CD4-positive, alpha-beta T cell treated with Interleukin-10 for 1 hour (primary cell): Measurements from ENCODE around the gene NAXD.
A peak's percentile ranks its signal among the peaks of the same experiment; 100 is the strongest.

Experiments
- DNase-seq: peaks from one replicate; pipeline ENCODE4 v3.0.0-alpha.2; 2020

NAXD gene

GRCh38 chr13:110646442-110647364 lies 31.4 kb downstream of the NAXD start:
- no peak for DNase-seq

- no peak for DNase-seq
Measured at GRCh38 chr13:110647365-110647737, 32.0 kb downstream of the NAXD start.

GRCh38 chr13:110648146-110648819 lies 32.9 kb downstream of the NAXD start:
- DNase-seq: no peak

GRCh38 chr13:110648848-110649421 lies 33.6 kb downstream of the NAXD start:
- DNase-seq: no peak

GRCh38 chr13:110649551-110649950 lies 34.2 kb downstream of the NAXD start:
- no peak for DNase-seq

GRCh38 chr13:110650436-110650835 lies 35.1 kb downstream of the NAXD start:
- no peak for DNase-seq

GRCh38 chr13:110651271-110651670 lies 35.9 kb downstream of the NAXD start:
- DNase-seq: no peak

- no peak for DNase-seq
Measured at GRCh38 chr13:110651726-110652230, 36.4 kb downstream of the NAXD start.

- no peak for DNase-seq
Measured at GRCh38 chr13:110652231-110652730, 36.9 kb downstream of the NAXD start.

GRCh38 chr13:110652764-110653163 lies 37.4 kb downstream of the NAXD start:
- DNase-seq: no peak

GRCh38 chr13:110653271-110653670 lies 37.9 kb downstream of the NAXD start:
- DNase-seq: no peak

GRCh38 chr13:110653851-110654250 lies 38.5 kb downstream of the NAXD start:
- no peak for DNase-seq

- no peak for DNase-seq
Measured at GRCh38 chr13:110657196-110657595, 41.9 kb downstream of the NAXD start.

GRCh38 chr13:110658218-110658911 lies 43.0 kb downstream of the NAXD start:
- peak; percentile 25 for DNase-seq

GRCh38 chr13:110661256-110661655 lies 45.9 kb downstream of the NAXD start:
- DNase-seq: no peak

- no peak for DNase-seq
Measured at GRCh38 chr13:110662091-110662490, 46.7 kb downstream of the NAXD start.

- no peak for DNase-seq
Measured at GRCh38 chr13:110662777-110663443, 47.6 kb downstream of the NAXD start.

GRCh38 chr13:110663491-110663890 lies 48.1 kb downstream of the NAXD start:
- no peak for DNase-seq

- DNase-seq: no peak
Measured at GRCh38 chr13:110664041-110664440, 48.7 kb downstream of the NAXD start.

GRCh38 chr13:110664673-110665072 lies 49.3 kb downstream of the NAXD start:
- no peak for DNase-seq

- no peak for DNase-seq
Measured at GRCh38 chr13:110665491-110666254, 50.3 kb downstream of the NAXD start.

- no peak for DNase-seq
Measured at GRCh38 chr13:110666255-110666533, 50.8 kb downstream of the NAXD start.
